Mesodermal cell (in vitro differentiated cells): ENCODE results near the gene RAB5A.
"Not testable (repeated sequence)": the region's sequence is repeated elsewhere in the genome, so short reads cannot be mapped to it uniquely, and the experiment has no call there.

Source experiments
- H3K27ac ChIP-seq: 2 replicates; pipeline ENCODE4 v1.7.0; 2013; ENCODE audit warnings: mild to moderate bottlenecking, low read depth, low read length, moderate library complexity; ENCODE audit not compliant: severe bottlenecking
- H3K36me3 ChIP-seq: 2 replicates; pipeline ENCODE4 v1.7.1; 2013; ENCODE audit warnings: mild to moderate bottlenecking, low read length, moderate library complexity; ENCODE audit not compliant: control insufficient read depth, insufficient read depth
- H3K4me1 ChIP-seq: one replicate; pipeline ENCODE4 v1.7.1; 2013; ENCODE audit warnings: mild to moderate bottlenecking, low read length; ENCODE audit not compliant: insufficient read depth, control insufficient read depth, poor library complexity, severe bottlenecking
- H3K4me3 ChIP-seq: 2 replicates; pipeline ENCODE4 v1.7.0; 2013; ENCODE audit warnings: low read length, control low read depth, mild to moderate bottlenecking; ENCODE audit not compliant: insufficient read depth, poor library complexity, severe bottlenecking; ENCODE audit errors: extremely low read depth
- H3K9me3 ChIP-seq: 2 replicates; pipeline ENCODE4 v1.7.1; 2013; ENCODE audit warnings: mild to moderate bottlenecking, low read length, moderate library complexity; ENCODE audit not compliant: control insufficient read depth
- WGBS, 2 experiments: methylation state at CpG; one replicate each; pipeline ENCODE4 v1.1.5; 2013; ENCODE audit warnings: missing lambda C conversion rate in 2 of 2; ENCODE audit not compliant: insufficient coverage in 2 of 2; 5-methylcytosine and 5-hydroxymethylcytosine counted together

RAB5A gene

GRCh38 chr3:20023623-20024405 is 76.9 kb downstream of the RAB5A start:
- Histone ChIP-seq H3K27ac (peak overlapping the region; percentile 5), H3K9me3 (no peaks in the 10 kb centered on the region), H3K4me3 (no peak overlapping the region), H3K36me3 (no peaks in the 10 kb centered on the region), H3K4me1 (no peaks in the 10 kb centered on the region)
- WGBS, 2 experiments = 94% methylated on average over 2 of the region's 2 CpGs; no CpG with 5 or more reads in 1 of the 2 experiments

DNA sequence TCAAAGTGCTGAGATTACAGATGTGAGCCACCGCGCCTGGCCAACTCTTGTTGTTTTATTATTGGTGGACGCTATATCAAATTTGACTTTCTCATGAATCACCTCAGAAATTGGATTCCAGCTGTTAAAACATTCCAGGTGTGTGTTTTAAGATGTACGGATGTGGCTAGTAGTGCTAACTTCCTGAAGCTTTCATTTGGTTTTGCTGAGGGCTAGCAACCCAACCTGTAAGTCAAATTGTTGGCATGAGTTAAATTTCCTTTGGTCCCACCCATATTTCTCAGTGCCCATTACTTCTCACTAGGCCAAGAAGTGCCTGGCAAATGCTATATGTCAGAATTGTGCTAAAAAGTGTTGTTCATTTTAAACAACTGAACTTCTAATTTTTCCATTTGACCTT is 80.2 kb downstream of the RAB5A start:
- Histone ChIP-seq H3K36me3 (no peaks in the 10 kb centered on the region), H3K27ac (no peak overlapping the region), H3K4me1 (no peaks in the 10 kb centered on the region), H3K4me3 (no peak overlapping the region), H3K9me3 (no peaks in the 10 kb centered on the region)
- WGBS, 2 experiments = 100% methylated on average over 4 of the region's 4 CpGs; no CpG with 5 or more reads in 1 of the 2 experiments

DNA sequence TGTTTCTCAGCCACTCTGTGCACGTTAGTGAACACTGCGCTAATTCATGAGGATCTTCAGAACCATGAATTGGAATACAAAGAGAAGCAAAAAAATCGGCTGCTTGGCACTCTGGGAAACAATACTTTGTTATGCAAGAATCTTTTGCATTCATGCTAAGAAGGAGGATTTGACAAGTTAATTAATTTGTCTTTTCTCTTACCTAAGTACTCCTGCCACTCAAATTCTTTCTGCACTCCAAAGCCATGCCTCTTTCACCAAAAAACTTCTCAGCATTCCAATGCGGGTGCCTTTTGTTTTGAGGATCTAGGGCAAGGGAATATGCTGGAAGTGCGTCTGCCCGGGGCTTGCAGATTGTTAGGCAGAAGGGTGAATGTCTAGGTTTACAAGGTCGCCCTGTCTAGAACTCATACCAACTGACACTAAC is 82.0 kb downstream of the RAB5A start:
- WGBS, 2 experiments = 72 to 79% methylated on average over 3 of the region's 7 CpGs
- H3K4me3 ChIP-seq = no peak overlapping the region
- H3K36me3 ChIP-seq = no peaks in the 10 kb centered on the region
- no peaks in the 10 kb centered on the region for H3K9me3 ChIP-seq
- no peak overlapping the region for H3K27ac ChIP-seq
- no peaks in the 10 kb centered on the region for H3K4me1 ChIP-seq

- not testable (repeated sequence) for H3K9me3 ChIP-seq, H3K27ac ChIP-seq, H3K36me3 ChIP-seq, H3K4me1 ChIP-seq, H3K4me3 ChIP-seq
- 83 to 88% methylated on average over 5 to 6 of the region's 7 CpGs for WGBS, 2 experiments
Measured at GRCh38 chr3:20031939-20032338, 85.0 kb downstream of the RAB5A start.
